H9 (cell line): Measurements from ENCODE around the gene GPC6. TPM values are rescaled to one million over a fixed set of nuclear protein-coding genes. Genes with fewer than 3 reads are reported as not detected.

Experiments used
- DNase-seq: peaks from one replicate; pipeline ENCODE4 v3.0.0-alpha.2; 2017
- H2AFZ ChIP-seq: one replicate; pipeline ENCODE4 v1.6.1; 2013; ENCODE audit warnings: mild to moderate bottlenecking, low read length, control low read depth, moderate library complexity
- H2AK5ac ChIP-seq: 2 replicates; pipeline ENCODE4 v1.6.1; 2013; ENCODE audit warnings: low read length, control low read depth, mixed read lengths; ENCODE audit not compliant: insufficient read length
- H2BK120ac ChIP-seq: one replicate; pipeline ENCODE4 v1.6.1; 2013; ENCODE audit warnings: low read depth, mild to moderate bottlenecking, low read length, control low read depth, inconsistent platforms; ENCODE audit not compliant: poor library complexity, severe bottlenecking
- H2BK12ac ChIP-seq: 2 replicates; pipeline ENCODE4 v1.6.1; 2013; ENCODE audit warnings: low read length, control low read depth, mixed read lengths, low read depth; ENCODE audit not compliant: insufficient read length
- H2BK15ac ChIP-seq: 2 replicates; pipeline ENCODE4 v1.6.1; 2013; ENCODE audit warnings: low read depth, low read length, control low read depth
- H2BK20ac ChIP-seq: one replicate; pipeline ENCODE4 v1.6.1; 2013; ENCODE audit warnings: low read depth, mild to moderate bottlenecking, low read length, control low read depth, inconsistent platforms; ENCODE audit not compliant: poor library complexity, severe bottlenecking
- H2BK5ac ChIP-seq: 2 replicates; pipeline ENCODE4 v1.6.1; 2013; ENCODE audit warnings: low read length, control low read depth, mixed read lengths; ENCODE audit not compliant: insufficient read length
- H3K14ac ChIP-seq: 2 replicates; pipeline ENCODE4 v1.6.1; 2013; ENCODE audit warnings: low read length, control low read depth; ENCODE audit not compliant: insufficient read depth
- H3K18ac ChIP-seq: 2 replicates; pipeline ENCODE4 v1.6.1; 2013; ENCODE audit warnings: low read depth, mild to moderate bottlenecking, mixed read lengths, low read length, control low read depth; ENCODE audit not compliant: insufficient read length
- H3K23ac ChIP-seq: 2 replicates; pipeline ENCODE4 v1.6.1; 2013; ENCODE audit warnings: low read length, control low read depth, mixed read lengths, low read depth; ENCODE audit not compliant: insufficient read length
- H3K23me2 ChIP-seq: 2 replicates; pipeline ENCODE4 v1.6.1; 2013; ENCODE audit warnings: low read depth, mild to moderate bottlenecking, mixed read lengths, low read length, control low read depth; ENCODE audit not compliant: insufficient read length, poor library complexity, severe bottlenecking
- H3K27ac ChIP-seq: 2 replicates; pipeline ENCODE4 v1.5.1; 2013; ENCODE audit warnings: low read length, control low read depth, mixed read lengths, low read depth; ENCODE audit not compliant: insufficient read length
- H3K27me3 ChIP-seq: 2 replicates; pipeline ENCODE4 v1.6.1; 2013; ENCODE audit warnings: low read length, control low read depth, inconsistent platforms; ENCODE audit not compliant: insufficient read depth
- H3K4ac ChIP-seq: 2 replicates; pipeline ENCODE4 v1.6.1; 2013; ENCODE audit warnings: low read depth, mild to moderate bottlenecking, control low read depth, inconsistent platforms, low read length, moderate library complexity
- H3K4me1 ChIP-seq: 2 replicates; pipeline ENCODE4 v1.6.1; 2013; ENCODE audit warnings: low read length, control low read depth, inconsistent platforms; ENCODE audit not compliant: insufficient read depth
- H3K4me2 ChIP-seq: 2 replicates; pipeline ENCODE4 v1.6.1; 2013; ENCODE audit warnings: low read length, control low read depth, mixed read lengths; ENCODE audit not compliant: insufficient read length, insufficient read depth
- H3K56ac ChIP-seq: 2 replicates; pipeline ENCODE4 v1.6.1; 2013; ENCODE audit warnings: low read depth, mild to moderate bottlenecking, mixed read lengths, low read length, control low read depth; ENCODE audit not compliant: insufficient read length
- H3K79me1 ChIP-seq: 2 replicates; pipeline ENCODE4 v1.6.1; 2013; ENCODE audit warnings: low read depth, mild to moderate bottlenecking, moderate library complexity, low read length, control low read depth, inconsistent platforms; ENCODE audit not compliant: insufficient read depth, poor library complexity, severe bottlenecking
- H3K79me2 ChIP-seq: 2 replicates; pipeline ENCODE4 v1.6.1; 2013; ENCODE audit warnings: low read length, control low read depth, inconsistent platforms; ENCODE audit not compliant: insufficient read depth
- H3K9ac ChIP-seq: 2 replicates; pipeline ENCODE4 v1.6.1; 2013; ENCODE audit warnings: low read length, control low read depth, mixed read lengths; ENCODE audit not compliant: insufficient read length; ENCODE audit errors: extremely low read depth
- H3K9me3 ChIP-seq: one replicate; pipeline ENCODE4 v1.6.1; 2013; ENCODE audit warnings: low read depth, low read length, inconsistent platforms; ENCODE audit not compliant: control insufficient read depth
- H3T11ph ChIP-seq: one replicate; pipeline ENCODE4 v1.6.1; 2013; ENCODE audit warnings: mild to moderate bottlenecking, low read length, control low read depth, inconsistent platforms
- H4K20me1 ChIP-seq: one replicate; pipeline ENCODE4 v1.6.1; 2013; ENCODE audit not compliant: control insufficient read depth, insufficient read length, insufficient read depth
- H4K5ac ChIP-seq: 2 replicates; pipeline ENCODE4 v1.6.1; 2013; ENCODE audit warnings: low read depth, mild to moderate bottlenecking, mixed read lengths, low read length, control low read depth; ENCODE audit not compliant: insufficient read length
- H4K8ac ChIP-seq: replicated peaks from 2 replicates; pipeline ENCODE4 v1.6.1; 2013; ENCODE audit warnings: low read length, control low read depth, mixed read lengths, low read depth; ENCODE audit not compliant: insufficient read length
- H4K91ac ChIP-seq: 2 replicates; pipeline ENCODE4 v1.6.1; 2013; ENCODE audit warnings: low read depth, mild to moderate bottlenecking, moderate library complexity, mixed read lengths, low read length, control low read depth; ENCODE audit not compliant: insufficient read length
- H3K27ac Mint-ChIP-seq, 3 experiments: 2 replicates in 2 of 3; 3 replicates in 1 of 3; pipeline ENCODE4 v1.8.0; 2020 to 2021; ENCODE audit warnings: mixed read lengths in 3 of 3, mild to moderate bottlenecking in 1 of 3, moderate library complexity in 1 of 3
- H3K27me3 Mint-ChIP-seq: 2 replicates; pipeline ENCODE4 v1.8.0; 2021; ENCODE audit warnings: low read depth, mild to moderate bottlenecking, moderate library complexity, mixed read lengths
- H3K36me3 Mint-ChIP-seq, 3 experiments: 2 replicates in 2 of 3; 3 replicates in 1 of 3; pipeline ENCODE4 v1.8.0; 2020 to 2021; ENCODE audit warnings: low read depth in 3 of 3, mixed read lengths in 3 of 3; ENCODE audit not compliant: insufficient read depth in 1 of 3
- H3K4me1 Mint-ChIP-seq, 2 experiments: 2 replicates each; pipeline ENCODE4 v1.8.0; 2020; ENCODE audit warnings: mixed read lengths in 2 of 2
- H3K4me3 Mint-ChIP-seq, 2 experiments: 2 replicates in 1 of 2; 3 replicates in 1 of 2; pipeline ENCODE4 v1.8.0; 2020 to 2021; ENCODE audit warnings: mild to moderate bottlenecking in 2 of 2, mixed read lengths in 2 of 2, moderate library complexity in 1 of 2
- H3K9me3 Mint-ChIP-seq, 2 experiments: 2 replicates in 1 of 2; 3 replicates in 1 of 2; pipeline ENCODE4 v1.8.0; 2020; ENCODE audit warnings: mild to moderate bottlenecking in 2 of 2, mixed read lengths in 2 of 2, moderate library complexity in 1 of 2
- WGBS: extraction: QIAGEN DNeasy Blood & Tissue Kit; methylation state at CpG from one replicate; pipeline ENCODE4 v1.1.7; 2013; ENCODE audit warnings: missing lambda C conversion rate, low lambda C conversion rate, mixed read lengths; ENCODE audit not compliant: insufficient read length; ENCODE audit errors: extremely low coverage; 5-methylcytosine and 5-hydroxymethylcytosine counted together
- total RNA-seq: library from RNA; stranded (reverse); gene quantifications from 2 replicates; pipeline ENCODE4 v1.2.1, GENCODE V29; 2021
- TF ChIP-seq, protein P1 (sequence below): fragments of 200-600 bp; sonication (generic); conservative IDR thresholded peaks from 3 replicates; pipeline ENCODE4 v1.8.0; 2021; ENCODE audit warnings: antibody characterized with exemption, mild to moderate bottlenecking

Gene GPC6
- total RNA-seq, 1 experiment from 2014 or later = 15.6 TPM

DNA sequence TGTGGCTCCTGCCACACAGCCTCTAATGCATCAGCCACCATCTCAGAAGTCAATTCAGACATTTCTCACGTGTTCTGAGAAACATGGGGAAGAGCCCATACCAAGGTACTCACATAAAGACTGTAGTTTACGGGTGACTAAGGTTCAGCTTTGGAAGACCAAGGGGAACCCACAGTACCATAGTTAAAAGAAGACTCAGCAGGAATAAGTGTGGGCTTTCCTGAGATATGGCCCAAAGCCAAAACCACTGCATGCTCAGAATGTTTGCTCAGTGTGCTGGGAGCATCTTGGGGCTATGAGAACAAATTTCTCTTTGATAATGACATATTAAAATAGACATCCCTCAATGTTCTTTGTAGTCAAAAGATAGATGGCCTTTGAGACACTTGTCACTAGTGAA is 969.1 kb downstream of the GPC6 start:
- H3K4me3 Mint-ChIP-seq = no peak overlapping the region
- Histone ChIP-seq H3K18ac (no peak overlapping the region), H3K79me2 (no peaks in the 10 kb centered on the region), H2BK5ac (no peak overlapping the region), H4K8ac (no peak overlapping the region), H3K27me3 (no peaks in the 10 kb centered on the region), H2BK12ac (no peak overlapping the region), H3K4me1 (no peaks in the 10 kb centered on the region), H3K9ac (no peak overlapping the region), H2AFZ (no peak overlapping the region), H3K23ac (no peak overlapping the region), H3K79me1 (no peaks in the 10 kb centered on the region), H3K56ac (no peak overlapping the region), H3K9me3 (no peaks in the 10 kb centered on the region), H3T11ph (no peak overlapping the region), H4K91ac (no peak overlapping the region), H3K14ac (no peak overlapping the region), H2BK20ac (no peak overlapping the region), H3K23me2 (no peaks in the 10 kb centered on the region), H2AK5ac (no peak overlapping the region), H3K27ac (no peak overlapping the region), H3K4me2 (no peak overlapping the region), H2BK120ac (no peak overlapping the region), H3K4ac (no peak overlapping the region), H2BK15ac (no peak overlapping the region), H4K5ac (no peak overlapping the region), H4K20me1 (no peaks in the 10 kb centered on the region)
- H3K9me3 Mint-ChIP-seq = no peaks in the 10 kb centered on the region
- H3K27me3 Mint-ChIP-seq = no peaks in the 10 kb centered on the region
- H3K27ac Mint-ChIP-seq = no peak overlapping the region
- no peak for DNase-seq
- TF ChIP-seq, protein P1, sequence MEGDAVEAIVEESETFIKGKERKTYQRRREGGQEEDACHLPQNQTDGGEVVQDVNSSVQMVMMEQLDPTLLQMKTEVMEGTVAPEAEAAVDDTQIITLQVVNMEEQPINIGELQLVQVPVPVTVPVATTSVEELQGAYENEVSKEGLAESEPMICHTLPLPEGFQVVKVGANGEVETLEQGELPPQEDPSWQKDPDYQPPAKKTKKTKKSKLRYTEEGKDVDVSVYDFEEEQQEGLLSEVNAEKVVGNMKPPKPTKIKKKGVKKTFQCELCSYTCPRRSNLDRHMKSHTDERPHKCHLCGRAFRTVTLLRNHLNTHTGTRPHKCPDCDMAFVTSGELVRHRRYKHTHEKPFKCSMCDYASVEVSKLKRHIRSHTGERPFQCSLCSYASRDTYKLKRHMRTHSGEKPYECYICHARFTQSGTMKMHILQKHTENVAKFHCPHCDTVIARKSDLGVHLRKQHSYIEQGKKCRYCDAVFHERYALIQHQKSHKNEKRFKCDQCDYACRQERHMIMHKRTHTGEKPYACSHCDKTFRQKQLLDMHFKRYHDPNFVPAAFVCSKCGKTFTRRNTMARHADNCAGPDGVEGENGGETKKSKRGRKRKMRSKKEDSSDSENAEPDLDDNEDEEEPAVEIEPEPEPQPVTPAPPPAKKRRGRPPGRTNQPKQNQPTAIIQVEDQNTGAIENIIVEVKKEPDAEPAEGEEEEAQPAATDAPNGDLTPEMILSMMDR = no peak
- no CpG with 5 or more reads among the region's 2 CpGs for WGBS
- no peaks in the 10 kb centered on the region for H3K36me3 Mint-ChIP-seq
- H3K4me1 Mint-ChIP-seq = peaks cover 2 to 5% of the 10 kb centered on the region in 2 experiments; a peak in 2 of 4 replicates
